Eye (tissue), 1 donor: ENCODE results near the gene INAVA.
"Not testable (repeated sequence)": the region's sequence is repeated elsewhere in the genome, so short reads cannot be mapped to it uniquely, and the experiment has no call there.

ENCODE experiments used
- DNase-seq: peaks from one replicate; pipeline ENCODE4 v3.0.0-alpha.2; 2015

Gene INAVA

DNA sequence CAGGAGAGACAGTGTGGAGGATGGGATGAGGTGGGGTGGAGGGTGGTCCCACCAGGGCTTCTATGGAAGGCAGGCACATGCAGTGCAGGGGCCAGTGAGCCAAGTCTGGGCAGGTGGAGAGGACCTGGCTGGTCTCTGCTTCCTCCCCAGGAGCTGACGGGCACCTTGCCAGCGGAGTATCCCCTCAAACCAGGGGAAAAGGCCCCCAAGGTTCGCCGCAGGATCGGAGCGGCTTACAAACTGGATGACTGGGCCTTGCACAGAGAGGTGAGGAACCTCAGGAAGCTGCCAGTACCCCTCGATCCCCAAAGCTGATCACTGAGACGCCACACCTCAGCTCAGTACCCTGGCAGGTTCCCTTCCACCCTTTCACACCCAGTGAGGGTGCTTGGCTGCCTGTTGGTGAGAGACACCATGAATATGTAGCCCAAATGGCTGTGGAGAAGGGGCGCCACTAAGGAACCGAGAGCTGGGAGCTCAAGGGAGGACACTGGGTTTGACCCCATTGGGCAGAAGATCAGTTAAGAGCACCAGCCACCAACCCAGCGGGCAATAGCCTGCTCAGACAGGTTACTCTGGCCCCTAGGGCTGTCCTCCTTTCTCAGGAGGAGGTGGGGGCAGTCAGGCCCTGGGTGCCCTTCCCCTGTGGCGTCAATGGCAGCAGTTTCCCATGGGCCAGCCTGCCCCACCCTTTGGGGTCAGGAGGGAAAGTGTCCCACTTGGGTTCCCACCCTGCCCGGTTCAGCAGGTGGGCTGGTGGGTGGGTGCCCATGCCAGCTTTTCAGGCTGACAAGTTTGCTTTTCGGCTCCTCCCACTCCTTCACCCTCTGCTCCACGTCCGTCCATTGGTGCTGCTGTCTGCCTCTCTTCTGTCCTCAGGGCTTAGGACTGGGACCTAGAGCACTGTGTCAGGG is 5.5 kb downstream of the INAVA start:
- no peak for DNase-seq

GRCh38 chr1:200900877-200901276 is 6.2 kb downstream of the INAVA start:
- DNase-seq, result no peak

DNA sequence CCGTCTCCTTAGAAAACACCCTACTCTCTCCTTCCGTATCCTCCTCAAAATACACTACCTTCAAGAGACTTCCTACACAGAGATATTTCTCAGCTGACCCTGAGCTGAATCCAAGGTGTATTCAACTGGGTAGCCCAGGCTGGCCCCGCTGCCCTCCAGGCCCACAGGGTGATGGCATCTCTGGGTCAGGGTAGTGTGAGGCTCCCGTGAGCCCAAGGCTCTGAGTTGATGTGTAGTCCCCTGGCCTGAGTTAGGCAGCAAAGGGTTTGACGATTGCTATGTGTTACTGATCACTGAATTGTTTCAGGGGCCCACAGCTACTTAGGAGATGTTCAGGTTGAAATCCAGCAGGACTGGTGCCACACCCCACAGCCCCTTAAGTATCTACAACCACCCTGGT is 6.7 kb downstream of the INAVA start:
- DNase-seq, result no peak

GRCh38 chr1:200901796-200902444 is 7.2 kb downstream of the INAVA start:
- no peak for DNase-seq

GRCh38 chr1:200903793-200904192 is 9.1 kb downstream of the INAVA start:
- no peak for DNase-seq

- no peak for DNase-seq
These were observed 10.1 kb downstream of the INAVA start for GRCh38 chr1:200904772-200905171.

GRCh38 chr1:200905411-200906052 is 10.8 kb downstream of the INAVA start:
- DNase-seq, result no peak

DNA sequence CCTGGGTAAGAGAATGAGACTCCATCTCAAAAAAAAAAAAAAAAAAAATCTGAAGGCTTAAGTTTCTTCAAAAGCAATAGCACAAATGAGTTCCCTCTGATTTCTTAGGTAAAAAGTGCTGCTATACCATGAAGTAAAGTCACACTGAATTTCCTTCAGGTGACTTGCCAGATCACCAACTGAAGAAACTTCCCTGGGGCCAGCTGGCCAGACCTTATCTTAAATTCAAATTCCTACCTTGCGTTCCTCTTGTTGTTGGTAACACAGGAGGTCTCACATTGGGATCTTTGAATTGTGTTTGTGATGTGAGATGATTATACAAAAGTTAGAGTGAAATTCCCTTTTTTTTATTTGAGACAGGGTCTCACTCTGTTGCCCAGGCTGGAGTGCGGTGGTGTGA is 11.8 kb downstream of the INAVA start:
- DNase-seq, result no peak

- no peak for DNase-seq
These were observed 13.0 kb downstream of the INAVA start for GRCh38 chr1:200907611-200908097.

DNA sequence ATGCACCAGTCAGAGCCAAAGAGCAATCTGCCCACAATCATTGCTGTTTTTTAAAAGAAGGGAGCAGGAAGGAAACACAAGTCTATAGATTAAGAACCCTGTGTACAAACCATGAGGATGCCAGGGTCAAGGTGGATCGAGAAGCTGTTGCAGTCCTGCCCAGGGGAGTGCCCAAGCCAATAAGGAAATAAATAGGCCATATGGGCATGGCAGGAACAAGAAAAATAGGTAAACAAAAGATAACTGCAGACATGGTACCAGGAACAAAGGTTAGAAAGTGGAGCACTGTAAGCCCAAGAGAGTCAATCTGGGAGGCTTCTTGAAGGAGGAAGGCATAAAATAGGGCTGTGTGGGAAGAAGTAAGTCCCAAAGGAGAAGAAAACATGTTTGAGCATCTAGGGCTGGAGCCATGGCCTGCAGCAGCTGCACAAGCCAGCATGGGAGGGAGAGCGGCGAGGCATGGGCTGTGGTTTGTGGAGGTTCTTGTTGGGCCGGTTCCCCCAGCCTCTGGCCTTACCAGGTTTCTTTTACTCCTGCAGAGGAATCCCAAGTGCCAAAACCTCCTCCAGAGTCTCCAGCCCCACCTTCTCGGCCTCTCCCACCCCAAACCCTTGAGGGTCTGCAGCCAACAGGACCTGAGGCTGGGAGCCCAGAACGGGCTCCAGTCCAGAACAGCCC is 13.6 kb downstream of the INAVA start:
- DNase-seq, result no peak

GRCh38 chr1:200909071-200909470 is 14.4 kb downstream of the INAVA start:
- DNase-seq, result no peak

DNA sequence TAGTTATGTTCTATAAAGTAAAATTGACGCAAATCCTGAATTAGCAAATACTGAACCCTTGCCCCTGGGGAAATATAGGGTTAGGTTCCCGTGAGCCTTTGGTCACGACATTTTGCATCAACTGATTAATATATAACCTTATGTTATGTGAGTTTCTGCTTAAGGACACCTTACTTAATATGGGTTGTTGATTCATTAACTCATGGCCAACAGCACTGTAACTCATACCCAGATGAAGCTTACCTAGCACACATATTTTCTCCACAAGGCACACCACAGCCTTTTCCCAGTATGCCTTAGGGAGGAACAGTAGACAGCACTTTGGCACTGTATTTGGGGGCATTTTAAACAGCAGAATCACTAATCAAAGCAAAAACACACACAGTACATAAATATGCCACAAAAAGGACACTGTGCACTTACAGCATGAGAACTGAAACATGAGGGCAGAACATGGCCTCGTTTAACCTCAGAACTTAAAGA is 15.1 kb downstream of the INAVA start:
- no peak for DNase-seq

GRCh38 chr1:200911361-200911760 is 16.7 kb downstream of the INAVA start:
- DNase-seq, result no peak

- DNase-seq, result not testable (repeated sequence)
These were observed 17.2 kb downstream of the INAVA start for GRCh38 chr1:200911936-200912335.

DNA sequence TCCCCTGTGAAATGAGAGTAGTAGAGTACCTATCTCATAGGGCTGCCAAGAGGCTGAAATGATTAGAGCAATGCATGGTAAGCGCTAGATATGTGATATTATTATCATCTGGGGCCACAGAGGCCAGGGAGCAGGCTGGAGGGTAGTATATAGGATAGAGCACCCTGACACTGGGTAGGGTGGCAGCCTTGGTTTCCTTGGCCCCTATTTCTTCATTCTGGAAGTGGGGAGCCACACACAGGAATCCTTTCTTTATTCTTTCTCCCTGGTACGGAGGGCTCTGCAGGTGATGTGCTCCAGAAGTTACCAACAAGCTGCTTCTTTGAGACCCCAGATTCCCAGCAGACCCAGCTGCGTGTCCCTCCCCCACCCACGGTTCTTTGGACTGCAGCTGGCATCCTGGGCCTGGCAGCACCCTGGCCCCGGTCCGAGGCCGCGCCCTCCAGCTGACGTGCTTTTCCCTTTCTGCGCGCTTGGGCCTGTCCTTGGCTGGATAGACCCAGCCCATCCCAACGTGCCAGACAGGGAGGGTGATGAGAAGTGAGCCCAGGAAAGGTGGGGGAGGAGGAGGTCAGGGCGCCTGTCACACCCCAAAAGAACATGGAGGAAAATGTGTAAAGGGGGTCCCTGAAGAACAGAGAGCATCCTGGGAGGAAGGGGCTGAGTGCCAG is 18.2 kb downstream of the INAVA start:
- DNase-seq, result no peak

DNA sequence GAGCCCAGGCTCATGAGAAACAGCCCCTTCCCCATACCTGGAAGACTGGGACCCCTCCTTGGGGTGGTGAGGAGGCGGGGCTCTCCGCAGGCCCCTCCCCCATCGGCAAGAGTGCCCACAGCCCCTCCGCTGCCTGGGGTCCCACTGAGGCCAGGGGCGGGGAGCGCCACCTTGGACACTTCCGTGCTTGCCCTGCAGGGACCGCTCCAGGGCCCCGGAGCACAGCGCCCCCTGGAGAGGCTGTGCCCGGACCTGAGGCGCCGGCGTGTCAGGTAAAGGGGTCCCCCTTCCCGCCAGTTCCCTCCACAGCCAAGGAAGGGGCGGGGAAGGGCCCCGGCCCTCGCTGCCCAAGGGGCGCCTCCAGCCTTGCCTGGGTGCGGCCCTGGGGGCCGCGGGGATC is 21.5 kb downstream of the INAVA start:
- no peak for DNase-seq

DNA sequence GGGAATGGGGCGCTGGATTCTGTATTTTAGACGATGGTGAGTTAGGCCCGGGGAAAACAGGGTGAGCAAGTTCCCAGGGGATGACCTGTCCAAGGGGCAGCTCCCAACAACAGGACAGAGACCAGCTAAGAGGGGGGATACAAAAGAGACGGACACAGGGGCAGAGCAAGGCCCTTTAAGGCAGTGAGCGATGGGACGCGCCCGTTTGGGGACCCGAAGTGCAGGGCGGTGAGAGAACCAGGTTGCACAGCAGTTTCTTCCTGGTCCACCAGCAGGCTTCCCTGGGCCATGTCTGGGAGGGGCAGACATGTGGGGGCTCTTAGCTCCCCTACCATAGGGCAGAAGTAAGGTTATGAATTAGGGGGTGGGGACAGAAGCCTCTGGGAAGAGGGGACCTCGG is 22.0 kb downstream of the INAVA start:
- no peak for DNase-seq

- peak; percentile 36 for DNase-seq
These were observed 22.7 kb downstream of the INAVA start for GRCh38 chr1:200917291-200917817.

GRCh38 chr1:200918006-200918405 is 23.3 kb downstream of the INAVA start:
- DNase-seq, result no peak

DNA sequence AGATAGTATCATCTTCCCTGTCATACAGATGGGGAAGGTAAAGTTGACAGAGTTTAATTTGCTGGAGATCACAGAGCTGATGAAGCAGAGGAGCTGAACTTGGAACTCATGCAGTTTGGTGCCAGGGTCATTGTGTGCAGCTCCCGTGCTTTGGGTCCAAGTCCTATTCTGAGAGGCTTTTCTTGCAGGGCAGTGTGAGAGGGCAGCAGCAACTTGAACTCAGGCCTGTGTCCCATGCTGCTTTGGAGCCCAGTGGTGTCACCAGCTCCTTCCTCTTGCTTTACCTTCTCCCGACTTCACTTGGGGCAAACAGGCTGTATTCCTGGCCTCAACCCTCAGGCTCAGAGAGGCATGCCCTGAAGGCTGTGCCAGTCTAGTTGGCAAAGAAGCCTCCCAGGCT is 24.7 kb downstream of the INAVA start:
- DNase-seq, result no peak

GRCh38 chr1:200921571-200922110 is 26.9 kb downstream of the INAVA start:
- no peak for DNase-seq

DNA sequence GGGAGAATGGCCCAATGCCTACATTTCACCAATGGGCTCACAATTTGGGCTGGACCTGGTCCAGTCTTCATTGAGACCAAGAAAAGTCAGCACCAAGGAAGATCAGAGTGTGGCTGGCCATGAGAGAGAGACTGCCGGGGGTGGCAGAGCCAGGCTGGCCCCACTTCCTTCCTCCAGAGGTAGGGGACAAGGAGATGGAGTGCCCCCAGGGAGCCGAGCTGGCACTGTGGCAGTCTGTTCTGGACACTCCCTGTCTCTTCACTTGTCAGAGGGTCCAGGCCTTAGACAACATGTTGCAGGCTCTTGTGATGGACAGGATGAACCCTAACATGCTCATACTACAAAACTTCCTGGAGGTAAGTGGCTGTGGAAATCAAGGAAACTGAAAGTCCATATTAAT is 27.7 kb downstream of the INAVA start:
- no peak for DNase-seq
